HG02678 (cell line): ENCODE measurements around the gene MYO1E.
"Not testable (repeated sequence)": the region's sequence is repeated elsewhere in the genome, so short reads cannot be mapped to it uniquely, and the experiment has no call there.

Experiments
- ATAC-seq: cut with Tn5 transposase; IDR thresholded peaks from one replicate; pipeline ENCODE4 v1.9.1; 2021; ENCODE audit warnings: mild to moderate bottlenecking, moderate library complexity; ENCODE audit not compliant: unreplicated experiment

MYO1E gene

GRCh38 chr15:59388670-59389069 is 16.0 kb upstream of the MYO1E start:
- ATAC-seq, result no peak

DNA sequence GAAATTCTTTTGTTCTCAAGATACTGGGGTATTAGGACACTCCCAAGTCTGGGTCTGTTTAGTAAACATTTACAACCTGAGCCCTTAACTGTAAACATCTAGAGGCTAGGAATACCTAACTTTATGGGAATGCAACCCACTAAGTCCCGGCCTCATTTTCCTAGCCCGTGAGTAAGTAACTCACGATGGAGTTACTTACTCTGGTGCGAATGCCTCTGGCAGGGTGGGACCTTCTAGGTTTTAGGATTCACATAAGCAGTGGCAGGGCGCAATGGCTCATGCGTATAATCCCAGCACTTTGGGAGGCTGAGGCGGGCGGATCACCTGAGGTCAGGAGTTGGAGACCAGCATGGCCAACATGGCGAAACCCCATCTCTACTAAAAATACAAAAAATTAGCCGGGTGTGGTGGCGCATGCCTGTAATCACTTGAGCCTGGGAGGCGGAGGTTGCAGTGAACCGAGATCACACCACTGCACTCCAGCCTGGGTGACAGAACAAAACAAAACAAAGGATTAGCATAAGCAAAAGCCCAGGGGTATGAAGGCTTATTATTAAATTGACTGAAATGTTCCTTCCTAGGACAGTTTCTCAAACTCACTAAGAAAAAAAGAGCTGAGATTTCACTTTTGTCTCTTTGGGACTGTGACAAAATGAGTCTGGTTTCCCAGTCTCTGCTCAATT is 14.7 kb upstream of the MYO1E start:
- not testable (repeated sequence) for ATAC-seq

DNA sequence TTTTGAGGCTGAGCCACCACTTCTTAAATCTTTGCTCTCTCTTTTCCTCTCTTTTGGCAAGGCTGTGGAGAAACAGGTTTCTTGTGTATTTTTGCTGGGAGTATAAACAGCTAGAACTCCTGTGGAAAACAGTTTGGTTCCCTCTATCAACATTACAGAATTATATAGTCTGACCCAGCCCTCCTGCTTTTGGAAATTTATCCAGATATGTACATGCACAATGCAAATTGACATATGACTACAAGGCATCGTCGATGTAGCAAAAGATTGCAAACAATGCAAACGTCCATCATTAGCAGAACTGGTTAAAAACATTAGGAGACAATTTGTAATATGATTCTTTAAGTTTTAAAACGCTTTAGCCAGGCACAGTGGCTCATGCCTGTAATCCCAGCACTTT is 12.5 kb upstream of the MYO1E start:
- no peak for ATAC-seq

- ATAC-seq, result no peak
Observed at GRCh38 chr15:59384507-59384906, 11.8 kb upstream of the MYO1E start.

GRCh38 chr15:59380902-59381610 is 8.4 kb upstream of the MYO1E start:
- no peak for ATAC-seq

- ATAC-seq, result no peak
Observed at GRCh38 chr15:59379531-59379930, 6.9 kb upstream of the MYO1E start.

DNA sequence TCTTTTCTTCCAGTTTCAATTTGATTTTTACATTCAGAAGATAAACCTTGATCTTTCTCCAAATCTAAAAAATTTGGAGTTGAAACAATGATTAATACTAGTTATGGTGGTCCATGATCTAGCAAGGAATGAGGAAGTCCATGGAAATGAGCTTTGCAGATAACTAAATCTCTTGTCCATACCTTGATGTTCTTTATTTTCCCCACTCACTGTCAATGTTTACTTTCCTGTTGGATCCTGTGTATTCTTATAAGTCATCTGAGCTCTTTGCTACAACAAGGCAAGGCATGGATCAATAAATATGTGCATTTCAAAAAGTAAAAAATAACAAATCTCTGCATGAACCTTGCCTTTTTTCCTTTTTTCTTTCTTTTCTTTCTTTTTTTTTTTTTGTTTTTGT is 6.2 kb upstream of the MYO1E start:
- no peak for ATAC-seq

DNA sequence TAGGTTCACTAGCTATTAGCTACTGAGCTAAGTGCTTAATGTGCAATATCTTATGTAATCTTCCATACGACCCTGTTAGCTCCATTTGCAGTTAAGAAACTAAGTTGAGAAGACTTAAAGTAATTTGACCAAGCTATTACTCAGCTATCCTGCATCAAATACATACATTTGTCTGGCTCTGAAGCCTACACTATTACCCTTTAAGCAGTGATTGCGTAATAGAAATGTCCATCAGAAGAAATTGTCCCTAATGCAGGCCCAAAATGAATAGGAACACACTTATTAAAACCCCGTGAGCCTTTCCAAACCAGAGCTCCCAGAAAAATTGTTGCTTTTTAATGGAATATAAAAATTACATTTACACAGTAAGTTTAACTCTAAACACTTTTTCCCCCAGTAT is 5.3 kb upstream of the MYO1E start:
- no peak for ATAC-seq

GRCh38 chr15:59376733-59377132 is 4.1 kb upstream of the MYO1E start:
- no peak for ATAC-seq

DNA sequence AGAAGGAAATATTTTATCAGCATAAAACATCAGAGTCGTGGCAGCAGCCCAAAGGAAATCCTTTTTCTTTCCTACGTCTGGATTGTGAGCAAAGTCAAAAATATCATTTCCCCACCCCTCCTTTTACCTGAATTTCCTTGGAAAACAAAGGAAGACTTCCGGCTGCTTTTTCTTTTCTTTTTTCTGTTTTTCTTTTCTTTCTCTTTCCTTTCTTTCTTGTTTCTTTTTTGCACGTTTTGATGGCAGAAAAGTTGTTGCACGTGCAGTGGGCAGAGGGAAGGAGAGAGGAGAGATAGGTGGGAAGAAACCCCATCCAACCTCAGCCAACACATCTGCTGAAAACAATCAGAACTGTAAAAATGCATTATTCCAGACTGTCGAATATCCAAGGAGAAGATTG is 544 bp upstream of the MYO1E start:
- ATAC-seq, result no peak

DNA sequence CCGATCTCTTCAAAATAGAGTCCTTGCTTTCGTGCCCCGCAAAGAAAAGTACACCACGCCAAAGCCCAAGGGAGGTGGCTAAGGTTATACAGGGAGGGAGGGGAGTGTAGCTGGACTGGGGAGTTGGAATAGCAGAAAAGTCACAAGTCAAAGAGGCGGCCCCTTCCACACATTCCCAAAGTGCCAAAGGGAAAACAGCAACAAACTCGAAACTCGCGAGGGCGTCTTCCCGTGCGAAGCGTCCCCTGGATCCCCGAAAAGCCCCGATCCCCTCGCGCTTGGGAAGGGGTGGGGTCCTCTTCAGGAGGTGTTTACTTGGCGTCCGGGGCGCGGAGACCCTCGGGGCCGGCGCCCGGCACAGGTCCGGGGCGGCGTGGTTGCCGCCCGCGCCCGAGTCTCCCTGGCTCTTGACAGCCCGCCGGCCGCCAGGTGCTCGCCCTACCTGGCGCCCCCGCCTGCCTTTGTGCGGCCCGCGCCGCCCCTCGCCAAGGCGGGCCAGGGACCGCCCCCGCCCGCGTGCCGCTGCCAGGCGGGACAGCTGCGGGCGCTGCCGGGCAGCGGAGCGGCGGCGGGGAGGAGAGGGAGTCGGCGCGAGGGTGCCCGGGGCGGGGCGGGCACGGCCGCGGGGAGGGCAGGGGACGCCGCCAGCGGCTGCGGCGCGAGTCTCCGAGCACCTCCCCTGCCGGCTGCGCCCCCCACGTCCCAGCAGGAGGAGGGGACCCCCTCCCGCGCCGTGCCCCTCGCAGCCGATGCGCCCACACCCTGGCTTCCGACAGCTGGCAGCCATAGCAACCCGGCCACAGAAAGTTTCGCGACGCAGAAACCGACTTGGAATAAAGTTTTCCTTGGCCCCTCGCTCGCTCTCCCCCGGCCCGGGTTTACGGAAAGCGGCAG is 966 bp downstream of the MYO1E start:
- peak; percentile 30 for ATAC-seq

GRCh38 chr15:59369597-59369996 is 3.1 kb downstream of the MYO1E start:
- ATAC-seq, result no peak

DNA sequence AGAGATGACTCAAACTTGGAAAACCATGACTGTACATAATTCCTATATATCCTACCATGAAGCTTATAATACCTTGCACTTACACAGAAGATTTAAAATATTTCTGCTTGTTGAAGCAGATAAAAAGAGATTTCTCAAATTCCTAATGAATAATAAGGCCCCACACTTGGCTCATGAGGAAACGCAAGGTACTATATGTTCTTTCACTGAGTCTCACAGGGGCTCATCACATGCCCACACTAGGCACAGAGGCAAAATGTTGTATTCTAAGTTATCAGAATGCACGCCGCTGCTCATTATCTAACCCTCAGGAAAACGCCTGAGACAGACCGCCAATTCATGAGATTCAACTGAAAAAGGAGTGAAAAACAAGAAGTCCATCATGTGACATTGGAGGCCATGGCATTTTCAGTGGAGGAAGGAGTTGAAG is 5.6 kb downstream of the MYO1E start:
- no peak for ATAC-seq

GRCh38 chr15:59366333-59367021 is 6.2 kb downstream of the MYO1E start:
- no peak for ATAC-seq

GRCh38 chr15:59364248-59364647 is 8.4 kb downstream of the MYO1E start:
- ATAC-seq, result no peak

- ATAC-seq, result no peak
Observed at GRCh38 chr15:59362331-59362730, 10.3 kb downstream of the MYO1E start.

DNA sequence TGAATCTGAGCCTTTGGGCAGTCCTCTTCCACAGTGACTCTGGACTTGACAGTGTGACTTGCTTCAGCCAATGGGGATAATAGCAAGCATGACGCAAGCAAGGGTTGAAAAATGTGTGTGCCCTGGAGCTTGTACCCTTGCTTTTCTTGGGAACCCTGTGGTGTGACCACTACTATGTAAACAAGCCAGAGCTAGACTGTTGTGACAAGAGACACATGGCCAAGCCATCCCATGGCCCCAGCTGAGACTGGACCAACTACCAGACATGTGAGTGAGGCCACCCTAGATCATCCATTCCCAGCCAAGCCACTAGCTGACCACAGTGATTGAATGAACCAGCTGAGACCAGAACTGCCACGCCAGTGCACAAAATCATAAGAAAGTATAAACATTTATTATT is 11.8 kb downstream of the MYO1E start:
- ATAC-seq, result no peak

DNA sequence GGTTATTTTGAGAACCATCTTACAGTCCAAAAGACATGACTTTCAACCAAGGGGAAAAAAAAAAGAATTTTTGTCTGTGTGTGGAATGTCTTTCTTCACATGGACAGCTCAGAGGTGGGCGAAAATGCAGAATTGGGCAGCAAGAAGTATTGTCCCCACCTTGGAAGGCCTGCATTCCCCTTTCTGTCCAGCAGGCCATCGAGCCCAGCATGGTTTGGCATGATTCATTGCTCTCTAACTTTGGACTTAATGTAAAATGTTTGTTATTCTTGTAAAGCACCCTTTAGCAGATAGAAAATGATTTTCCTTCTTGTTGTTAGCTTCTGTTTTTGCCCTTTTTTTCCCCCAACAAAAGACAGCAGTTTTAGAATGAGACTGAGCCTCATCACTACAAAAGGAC is 12.4 kb downstream of the MYO1E start:
- no peak for ATAC-seq

GRCh38 chr15:59355730-59356129 is 16.9 kb downstream of the MYO1E start:
- no peak for ATAC-seq

DNA sequence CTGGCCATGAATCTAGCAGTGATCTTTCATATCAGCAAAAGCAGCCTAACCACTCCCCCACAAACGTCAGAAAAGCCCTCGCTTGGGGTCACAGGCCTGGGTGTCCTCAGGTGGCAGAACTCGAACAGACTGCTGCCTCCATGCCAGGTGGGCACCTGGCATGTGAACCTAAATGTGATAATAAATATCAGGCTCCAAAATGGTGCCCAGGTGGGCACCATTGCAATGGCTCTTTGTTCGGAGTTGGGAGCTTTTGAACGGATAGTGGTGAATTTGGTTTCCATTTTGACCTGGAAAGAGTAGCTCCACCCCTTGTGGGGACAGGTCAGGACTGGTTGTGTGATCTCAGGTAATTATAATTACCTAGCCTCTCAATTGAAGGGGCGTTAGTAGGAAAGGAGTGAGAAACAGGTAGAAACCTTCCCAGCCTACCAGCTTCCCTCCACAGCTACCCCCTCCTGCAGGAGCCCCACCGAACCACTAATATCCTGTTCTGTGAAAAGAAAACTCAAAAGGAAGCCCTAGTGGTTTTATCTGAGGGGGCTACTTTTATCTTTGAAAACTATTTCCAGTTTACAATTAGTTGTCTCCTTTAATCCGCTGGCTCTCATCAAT is 18.1 kb downstream of the MYO1E start:
- ATAC-seq, result no peak

DNA sequence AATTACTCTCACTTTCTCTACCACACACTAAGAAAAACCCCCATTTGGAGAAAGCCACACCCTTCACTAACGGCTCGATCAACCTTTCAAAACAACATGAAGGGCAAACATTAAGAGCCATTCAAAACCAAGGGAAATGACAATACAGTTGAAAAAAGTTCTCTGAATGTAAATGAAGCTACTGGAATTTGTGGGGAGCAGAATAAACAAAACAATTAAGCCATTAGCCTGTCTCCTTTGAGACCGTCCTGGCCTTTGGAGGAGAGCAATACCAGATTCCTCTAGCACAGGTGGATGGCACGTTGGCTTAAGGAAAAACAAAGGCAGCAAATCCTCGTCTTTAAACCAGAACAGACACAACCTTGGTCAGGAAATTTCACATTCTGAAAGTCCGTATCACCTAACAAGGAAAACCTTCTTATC is 18.7 kb downstream of the MYO1E start:
- ATAC-seq, result no peak
